GM12891 (cell line): ENCODE measurements around the gene OR9G1.

Source experiments
- POLR2A ChIP-seq: IDR thresholded peaks from 2 replicates; pipeline ENCODE4 v1.6.1; 2011; ENCODE audit warnings: low read depth, low read length, control low read depth
- POLR2AphosphoS5 ChIP-seq: IDR thresholded peaks from 2 replicates; pipeline ENCODE4 v1.6.1; 2011; ENCODE audit warnings: low read depth, low read length, control low read depth
- SPI1 ChIP-seq: IDR thresholded peaks from 2 replicates; pipeline ENCODE4 v1.6.1; 2011; ENCODE audit warnings: low read depth, low read length, control low read depth
- TAF1 ChIP-seq: IDR thresholded peaks from 2 replicates; pipeline ENCODE4 v1.6.1; 2011; ENCODE audit warnings: low read depth, low read length, control low read depth

GRCh38 chr11:56700242-56700913, 1.5 kb downstream of the OR9G1 start:
- TF ChIP-seq POLR2A, result no peak
- TF ChIP-seq SPI1, result no peak
- TF ChIP-seq POLR2AphosphoS5, result no peak
- no peak for TF ChIP-seq TAF1
